ENCODE measurements around the gene CD209. TPM values are rescaled to one million over a fixed set of nuclear protein-coding genes. Genes with fewer than 3 reads are reported as not detected.

The CD209 gene
- total RNA-seq, 4 donors from 2014 or later: 4.0 to 13.1 (median 8.4) TPM

- H3K4me1 ChIP-seq: peaks cover 0 to 10% (median 5%) of the 10 kb centered on the region in 4 donors
- H3K36me3 ChIP-seq: no peaks in the 10 kb centered on the region
- TF ChIP-seq CTCF (IDR thresholded peaks at IDR 0.05) (no peak), POLR2A (IDR thresholded peaks at IDR 0.05; ENCODE audit: low read depth) (no peak), POLR2AphosphoS5 (IDR thresholded peaks at IDR 0.05) (no peak), EP300 (IDR thresholded peaks at IDR 0.05) (no peak)
- intact Hi-C loops (cut with DNase I): no loop called here
- H3K9me3 ChIP-seq: no peaks in the 10 kb centered on the region
- no peak for DNase-seq (ENCODE audit: extremely low spot score)
- no peak overlapping the region for H3K27ac ChIP-seq (replicated peaks in 1 of 4)
- H3K27me3 ChIP-seq: peaks cover 0 to 91% (median 22%) of the 10 kb centered on the region in 4 donors
- 11% methylated on average over 18 of the region's 34 CpGs for WGBS
- peak overlapping the region in 2 of 4 donors; percentile 6 to 10 for H3K4me3 ChIP-seq
Observed at GRCh38 chr19:7729831-7730285, 17.5 kb downstream of the CD209 start.

DNA sequence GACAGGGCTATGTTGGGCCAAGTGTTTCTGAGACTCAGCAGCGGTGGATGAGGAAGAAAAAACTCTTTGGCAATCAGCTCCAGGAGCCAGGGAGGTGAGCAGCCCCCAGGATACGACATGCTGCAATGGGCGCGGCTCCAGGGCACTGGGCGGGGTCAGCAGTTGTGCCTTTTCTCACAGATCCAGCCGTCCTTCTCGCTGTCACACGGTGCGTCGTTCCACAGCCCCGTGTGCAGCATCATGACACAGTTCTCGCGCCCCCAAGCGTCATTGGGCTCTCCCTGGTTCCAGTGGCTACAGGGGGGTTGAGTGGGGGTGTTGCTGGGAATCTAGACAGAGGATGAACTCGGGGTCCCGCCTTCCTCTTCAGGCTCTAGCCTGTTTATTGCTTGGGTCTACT, 18.1 kb downstream of the CD209 start:
- no peak for DNase-seq (ENCODE audit: extremely low spot score)

GRCh38 chr19:7725791-7726190, 21.5 kb downstream of the CD209 start:
- no peaks in the 10 kb centered on the region for H3K9me3 ChIP-seq
- H3K36me3 ChIP-seq: no peaks in the 10 kb centered on the region
- no peak for TF ChIP-seq EP300 (IDR thresholded peaks at IDR 0.05)
- TF ChIP-seq CTCF (IDR thresholded peaks at IDR 0.05): no peak
- TF ChIP-seq POLR2A (IDR thresholded peaks at IDR 0.05; ENCODE audit: low read depth): no peak
- no peak for TF ChIP-seq POLR2AphosphoS5 (IDR thresholded peaks at IDR 0.05)
- peaks cover 0 to 83% (median 14%) of the 10 kb centered on the region in 4 donors for H3K27me3 ChIP-seq
- no peak for DNase-seq (ENCODE audit: extremely low spot score)
- H3K27ac ChIP-seq (replicated peaks in 1 of 4): no peak overlapping the region
- intact Hi-C loops (cut with DNase I): no loop called here
- peaks cover 0 to 10% (median 5%) of the 10 kb centered on the region in 4 donors for H3K4me1 ChIP-seq
- WGBS: 65% methylated on average over 2 of the region's 2 CpGs
- H3K4me3 ChIP-seq: no peak overlapping the region

More for the DNA sequence above, 18.1 kb downstream of the CD209 start:
- intact Hi-C loops (cut with DNase I): no loop called here
- Histone ChIP-seq H3K9me3 (no peaks in the 10 kb centered on the region), H3K36me3 (no peaks in the 10 kb centered on the region), H3K4me3 (no peak overlapping the region), H3K4me1 (peaks cover 0 to 10% (median 5%) of the 10 kb centered on the region in 4 donors), H3K27ac (replicated peaks in 1 of 4) (no peak overlapping the region), H3K27me3 (peaks cover 0 to 91% (median 22%) of the 10 kb centered on the region in 4 donors)
- 18% methylated on average over 16 of the region's 16 CpGs for WGBS
- TF ChIP-seq POLR2A (IDR thresholded peaks at IDR 0.05; ENCODE audit: low read depth): no peak
- no peak for TF ChIP-seq EP300 (IDR thresholded peaks at IDR 0.05)
- no peak for TF ChIP-seq POLR2AphosphoS5 (IDR thresholded peaks at IDR 0.05)
- no peak for TF ChIP-seq CTCF (IDR thresholded peaks at IDR 0.05)

GRCh38 chr19:7722231-7722651, 25.1 kb downstream of the CD209 start:
- TF ChIP-seq CTCF (IDR thresholded peaks at IDR 0.05): no peak
- TF ChIP-seq EP300 (IDR thresholded peaks at IDR 0.05): no peak
- TF ChIP-seq POLR2AphosphoS5 (IDR thresholded peaks at IDR 0.05): no peak
- TF ChIP-seq POLR2A (IDR thresholded peaks at IDR 0.05; ENCODE audit: low read depth): no peak
- no peaks in the 10 kb centered on the region for H3K36me3 ChIP-seq

DNA sequence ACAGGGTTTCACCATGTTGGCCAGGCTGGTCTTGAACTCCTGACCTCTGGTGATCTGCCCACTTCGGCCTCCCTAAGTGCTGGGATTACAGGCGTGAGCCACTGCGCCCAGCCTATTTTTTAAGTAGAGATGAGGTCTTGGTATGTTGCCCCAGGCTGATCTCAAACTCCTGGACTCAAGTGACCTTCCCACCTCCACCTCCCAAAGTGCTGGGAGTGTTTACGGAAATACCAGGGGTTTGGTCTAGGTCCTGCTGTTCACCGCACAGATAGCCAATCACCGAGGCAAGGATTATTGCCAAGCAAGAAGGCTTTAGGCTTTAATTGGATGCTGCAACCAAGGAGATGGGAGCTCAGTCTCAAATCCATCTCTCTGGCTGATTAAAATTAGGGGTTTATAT, 27.0 kb downstream of the CD209 start:
- Histone ChIP-seq H3K27ac (replicated peaks in 1 of 4) (no peak overlapping the region), H3K9me3 (peaks cover 0 to 12% (median 8%) of the 10 kb centered on the region in 4 donors), H3K27me3 (peaks cover 0 to 45% (median 0%) of the 10 kb centered on the region in 4 donors), H3K4me3 (no peak overlapping the region), H3K4me1 (no peaks in the 10 kb centered on the region), H3K36me3 (no peaks in the 10 kb centered on the region)
- TF ChIP-seq POLR2AphosphoS5 (IDR thresholded peaks at IDR 0.05) (no peak), CTCF (IDR thresholded peaks at IDR 0.05) (no peak), POLR2A (IDR thresholded peaks at IDR 0.05; ENCODE audit: low read depth) (no peak), EP300 (IDR thresholded peaks at IDR 0.05) (no peak)
- intact Hi-C loops (cut with DNase I): no loop called here
- WGBS: 85% methylated on average over 6 of the region's 6 CpGs
- no peak for DNase-seq (ENCODE audit: extremely low spot score)

More at GRCh38 chr19:7722231-7722651, 25.1 kb downstream of the CD209 start:
- no peak overlapping the region for H3K27ac ChIP-seq (replicated peaks in 1 of 4)
- DNase-seq (ENCODE audit: extremely low spot score): no peak
- intact Hi-C loops (cut with DNase I): no loop called here
- 43% methylated on average over 5 of the region's 5 CpGs for WGBS
- H3K9me3 ChIP-seq: peaks cover 0 to 3% (median 1%) of the 10 kb centered on the region in 4 donors
- H3K4me1 ChIP-seq: no peaks in the 10 kb centered on the region
- peaks cover 0 to 59% (median 0%) of the 10 kb centered on the region in 4 donors for H3K27me3 ChIP-seq
- no peak overlapping the region for H3K4me3 ChIP-seq
